ENCODE measurements around the gene ITGB4. TPM values are rescaled to one million over a fixed set of nuclear protein-coding genes. Genes with fewer than 3 reads are reported as not detected.

ITGB4 gene
- total and polyA plus RNA-seq, 2 of the 13 experiments (the other 11 are each of a cell fraction or from before 2014, with no cell fraction given): 6.9 to 14.5 TPM

- TF ChIP-seq HOXA9 (CRISPR knock-in tag; IDR thresholded peaks at IDR 0.05; ENCODE audit: borderline replicate concordance): 0 out of 2 replicates have a peak, but pooled peaks have one; percentile 10
- no peak for TF ChIP-seq POLR2AphosphoS5 (IDR thresholded peaks at IDR 0.05; ENCODE audit: low read depth, low read length)
- TF ChIP-seq HNRNPL (IDR thresholded peaks at IDR 0.05; ENCODE audit: low read depth, low read length): peak; percentile 65; the same call in 1 of the 2 replicates
- TF ChIP-seq ZNF691 (CRISPR knock-in tag; IDR thresholded peaks at IDR 0.05; ENCODE audit: borderline replicate concordance, low read depth): no peak
- no peak for TF ChIP-seq KDM5B (CRISPR knock-in tag; IDR thresholded peaks at IDR 0.05; ENCODE audit: borderline replicate concordance)
- TF ChIP-seq ZNF777 (CRISPR knock-in tag; IDR thresholded peaks at IDR 0.05): no peak
- no peak for TF ChIP-seq ATF6 (CRISPR knock-in tag; conservative IDR thresholded peaks at IDR 0.05)
- peak; percentile 64; the same call in 1 of the 2 replicates for TF ChIP-seq CHCHD3 (CRISPR knock-in tag; IDR thresholded peaks at IDR 0.05)
- TF ChIP-seq AHR (CRISPR knock-in tag; IDR thresholded peaks at IDR 0.05): 0 out of 2 replicates have a peak, but pooled peaks have one; percentile 43
- peak in 1 of 2 experiments; percentile 48; a peak in 2 of 4 replicates for TF ChIP-seq POLR2A (IDR thresholded peaks at IDR 0.05; ENCODE audit: insufficient read depth in 1 of 2, low read depth in 2 of 2, low read length in 2 of 2)
- TF ChIP-seq RBFOX2 (IDR thresholded peaks at IDR 0.05; ENCODE audit: low read depth, low read length): peak; percentile 44; the same call in 1 of the 2 replicates
- no peak for TF ChIP-seq CBX1 (IDR thresholded peaks at IDR 0.05; ENCODE audit: low read depth)
- no peak for TF ChIP-seq TOPORS (CRISPR knock-in tag; IDR thresholded peaks at IDR 0.05)
- peak; percentile 44 for TF ChIP-seq CTCF (CRISPR knock-in tag; IDR thresholded peaks at IDR 0.05)
- TF ChIP-seq ZNF563 (CRISPR knock-in tag; IDR thresholded peaks at IDR 0.05): no peak
- TF ChIP-seq MAF1 (CRISPR knock-in tag; IDR thresholded peaks at IDR 0.05; ENCODE audit: borderline replicate concordance): no peak
- TF ChIP-seq PCBP2 (optimal IDR thresholded peaks at IDR 0.05; ENCODE audit: low read depth, low read length, poor library complexity, severe bottlenecking): no peak
- TF ChIP-seq DPF2 (CRISPR knock-in tag; IDR thresholded peaks at IDR 0.05; ENCODE audit: borderline replicate concordance, low read depth): no peak
- TF ChIP-seq ZNF710 (CRISPR knock-in tag; IDR thresholded peaks at IDR 0.05; ENCODE audit: borderline replicate concordance): no peak
- no peak for TF ChIP-seq ZBTB7B (CRISPR knock-in tag; IDR thresholded peaks at IDR 0.05)
- TF ChIP-seq AGO2 (optimal IDR thresholded peaks at IDR 0.05; ENCODE audit: low read depth, low read length): peak; percentile 73
- TF ChIP-seq TFAP4 (IDR thresholded peaks at IDR 0.05; ENCODE audit: borderline replicate concordance, low read depth): peak; percentile 66; the same call in 1 of the 2 replicates
Measured at GRCh38 chr17:75755205-75755901, 34.1 kb downstream of the ITGB4 start (continued).
